ENCODE measurements around the gene TRABD2B. TPM values are rescaled to one million over a fixed set of nuclear protein-coding genes. Genes with fewer than 3 reads are reported as not detected.

The TRABD2B gene
- total RNA-seq, 1 experiment from 2014 or later, result 0.05 TPM

- intact Hi-C loops (cut with micrococcal nuclease), result no loop called here
- CTCF ChIA-PET, result no interaction called here
- ATAC-seq (no peak), DNase-seq (ENCODE audit: low read depth, low spot score) (no peak)
- RAD21 ChIA-PET (ENCODE audit: low non-redundant PET in 1 of 2, low total read pairs in 2 of 2, uncharacterized antibody in 2 of 2, unreplicated experiment in 2 of 2), result no interaction called here
- H4K20me1 ChIP-seq (ENCODE audit: insufficient read depth), result no peaks in the 10 kb centered on the region
- H3K4me1 ChIP-seq (ENCODE audit: control insufficient read depth in 1 of 2, insufficient read depth in 2 of 2, low read length in 2 of 2), result no peaks in the 10 kb centered on the region
- TF ChIP-seq FOSL1 (IDR thresholded peaks at IDR 0.05; ENCODE audit: low read depth), result no peak
- no peak for TF ChIP-seq YY1 (IDR thresholded peaks at IDR 0.05; ENCODE audit: extremely low read depth, insufficient replicate concordance, low read depth, low read length)
- TF ChIP-seq EZH2 (IDR thresholded peaks at IDR 0.05), result no peak
- TF ChIP-seq EZH2phosphoT487 (IDR thresholded peaks at IDR 0.05; ENCODE audit: borderline replicate concordance), result no peak
- no peak for TF ChIP-seq EGR1 (IDR thresholded peaks at IDR 0.05; ENCODE audit: low read depth)
- TF ChIP-seq CBX3 (IDR thresholded peaks at IDR 0.05; ENCODE audit: low read depth), result no peak
- no peak for TF ChIP-seq RAD21 (IDR thresholded peaks at IDR 0.05; ENCODE audit: low read depth)
- no peak for TF ChIP-seq ZFX (IDR thresholded peaks at IDR 0.05)
- no peak for TF ChIP-seq REST (IDR thresholded peaks at IDR 0.05; ENCODE audit: low read depth)
- no peak for TF ChIP-seq ELF1 (IDR thresholded peaks at IDR 0.05; ENCODE audit: borderline replicate concordance, low read depth)
- TF ChIP-seq SP1 (IDR thresholded peaks at IDR 0.05; ENCODE audit: low read depth), result no peak
- TF ChIP-seq TCF7L2 (IDR thresholded peaks at IDR 0.05; ENCODE audit: borderline replicate concordance, extremely low read depth, insufficient read depth, insufficient read length), result no peak
- TF ChIP-seq SRF (IDR thresholded peaks at IDR 0.05; ENCODE audit: low read depth), result no peak
- TF ChIP-seq CTCF (IDR thresholded peaks at IDR 0.05 in 2 of 3, conservative IDR thresholded peaks at IDR 0.05 in 1 of 3; ENCODE audit: borderline replicate concordance in 1 of 3, insufficient read depth in 1 of 3, low read depth in 2 of 3, low read length in 2 of 3), result no peak
- TF ChIP-seq ZBTB33 (IDR thresholded peaks at IDR 0.05; ENCODE audit: extremely low read depth, insufficient replicate concordance, low read length), result no peak
- TF ChIP-seq SIN3A (IDR thresholded peaks at IDR 0.05; ENCODE audit: low read depth), result no peak
- no peak overlapping the region for H3K27ac ChIP-seq (ENCODE audit: low read depth, low read length)
- H3K27me3 ChIP-seq (ENCODE audit: insufficient read depth, low read length), result peaks cover 22% of the 10 kb centered on the region; the same call in 1 of the 2 replicates
- BruUV-seq (replicated peaks), result no TSS peak
- no peaks in the 10 kb centered on the region for H3K79me2 ChIP-seq (ENCODE audit: insufficient read depth, low read length)
- no peak overlapping the region for H3K4me2 ChIP-seq (ENCODE audit: low read length)
- no peaks in the 10 kb centered on the region for H3K9me2 ChIP-seq (ENCODE audit: insufficient read depth)
- no peak overlapping the region for H3K4me3 ChIP-seq (replicated peaks in 1 of 2; ENCODE audit: low read depth in 1 of 2, low read length in 2 of 2)
- H3K36me3 ChIP-seq (ENCODE audit: control insufficient read depth in 1 of 2, insufficient read depth in 2 of 2, low read length in 2 of 2), result no peaks in the 10 kb centered on the region
- POLR2A ChIA-PET, result no interaction called here
- no peaks in the 10 kb centered on the region for H3K9me3 ChIP-seq (ENCODE audit: control insufficient read depth in 1 of 2, insufficient read depth in 1 of 2, low read depth in 1 of 2, low read length in 2 of 2)
- no peak overlapping the region for H2AFZ ChIP-seq (ENCODE audit: low read depth, low read length, poor library complexity, severe bottlenecking)
- H3K9ac ChIP-seq (ENCODE audit: low read length), result no peak overlapping the region
Observed at GRCh38 chr1:47843781-47844557, 153.2 kb downstream of the TRABD2B start.

All from HCT116 (cell line).